Gastrocnemius medialis (tissue), 4 donors: ENCODE results near the gene NPHP1. TPM values are rescaled to one million over a fixed set of nuclear protein-coding genes. Genes with fewer than 3 reads are reported as not detected.
"Not testable (repeated sequence)": the region's sequence is repeated elsewhere in the genome, so short reads cannot be mapped to it uniquely, and the experiment has no call there.

Experiments
- ATAC-seq, 2 donors: fragments of 150-250 bp; one replicate each; pipeline ENCODE4 v1.9.1; 2016
- DNase-seq, 2 donors: peaks; one replicate each; pipeline ENCODE4 v3.0.0-alpha.2; 2019
- H3K27ac ChIP-seq, 4 donors: fragments of 200-600 bp; sonication (generic); 1 replicate in 1 of 4; 2 replicates in 3 of 4; pipeline ENCODE4 v1.5.1; 2016 to 2018; ENCODE audit warnings: mild to moderate bottlenecking in 2 of 4, moderate library complexity in 1 of 4
- H3K27me3 ChIP-seq, 3 donors: fragments of 200-600 bp; sonication (generic) in 2 of 3; 1 replicate in 1 of 3; 2 replicates in 2 of 3; pipeline versions ENCODE4 v1.5.1 to v1.6.0; 2016 to 2019; ENCODE audit warnings: mild to moderate bottlenecking in 1 of 3, moderate library complexity in 1 of 3
- H3K36me3 ChIP-seq, 2 donors: fragments of 200-600 bp; sonication (generic) in 1 of 2; one replicate each; pipeline ENCODE4 v1.5.1; 2017 to 2018
- H3K4me1 ChIP-seq, 2 donors: fragments of 200-600 bp; sonication (generic) in 1 of 2; one replicate each; pipeline ENCODE4 v1.5.1; 2016 to 2017; ENCODE audit warnings: mild to moderate bottlenecking in 2 of 2
- H3K4me3 ChIP-seq, 4 donors: fragments of 200-600 bp; sonication (generic) in 3 of 4; 1 replicate in 1 of 4; 2 replicates in 3 of 4; pipeline ENCODE4 v1.5.1; 2016 to 2019; ENCODE audit warnings: mild to moderate bottlenecking in 2 of 4
- H3K9me3 ChIP-seq, 3 donors: fragments of 200-600 bp; sonication (generic) in 2 of 3; 1 replicate in 1 of 3; 2 replicates in 2 of 3; pipeline ENCODE4 v1.5.1; 2016 to 2019
- CTCF ChIP-seq, 5 experiments: fragments of 450-650 bp in 3 of 5; fragments of 200-600 bp in 2 of 5; sonication (generic) in 2 of 5; IDR thresholded peaks in 4 of 5; conservative IDR thresholded peaks in 1 of 5; 1 replicate in 4 of 5; 2 replicates in 1 of 5; pipeline ENCODE4 v1.5.1; 2016 to 2019; ENCODE audit warnings: antibody characterized with exemption in 5 of 5, mild to moderate bottlenecking in 3 of 5, moderate library complexity in 3 of 5
- POLR2A ChIP-seq, 2 donors: fragments of 450-650 bp; IDR thresholded peaks; one replicate each; pipeline ENCODE4 v1.6.1; 2017; ENCODE audit warnings: antibody characterized with exemption in 2 of 2, mild to moderate bottlenecking in 2 of 2, moderate library complexity in 2 of 2
- in situ Hi-C, 4 donors: fragments of 200-750 bp; cut with MboI; loops; one replicate each; pipeline versions ENCODE4 v1.15.0 to v1.8.0; 2017; ENCODE audit warnings: low sequenced_read_pairs in 4 of 4
- intact Hi-C: fragments of 100-400 bp; cut with DNase I; formaldehyde crosslinking; loops from one replicate; pipeline ENCODE4 v1.15.1; 2023; ENCODE audit warnings: low total_unique reads
- total RNA-seq, 4 donors: library from RNA; depleted of rRNA; stranded (reverse); fragments of >200 nt; gene quantifications; one replicate each; pipeline versions ENCODE4 v1.1.0 to v1.2.3, GENCODE V29; 2016

NPHP1 gene
- total RNA-seq, 4 donors from 2014 or later, result 3.8 to 10.3 (median 4.6) TPM

- TF ChIP-seq CTCF (IDR thresholded peaks at IDR 0.05 in 4 of 5, conservative IDR thresholded peaks at IDR 0.05 in 1 of 5) (no peak), POLR2A (IDR thresholded peaks at IDR 0.05) (no peak)
- ATAC-seq, result no peak
- no peak for DNase-seq
- peaks cover 0 to 3% (median 0%) of the 10 kb centered on the region in 3 donors for H3K27me3 ChIP-seq
- intact Hi-C loops (no loop called here), in situ Hi-C loops (no loop called here)
- no peak overlapping the region for H3K4me3 ChIP-seq
- H3K4me1 ChIP-seq, result peaks cover 4 to 13% of the 10 kb centered on the region in 2 donors
- no peaks in the 10 kb centered on the region for H3K36me3 ChIP-seq
- no peak overlapping the region for H3K27ac ChIP-seq
- H3K9me3 ChIP-seq, result no peaks in the 10 kb centered on the region
Measured at GRCh38 chr2:110104025-110104771, 100.6 kb downstream of the NPHP1 start.

DNA sequence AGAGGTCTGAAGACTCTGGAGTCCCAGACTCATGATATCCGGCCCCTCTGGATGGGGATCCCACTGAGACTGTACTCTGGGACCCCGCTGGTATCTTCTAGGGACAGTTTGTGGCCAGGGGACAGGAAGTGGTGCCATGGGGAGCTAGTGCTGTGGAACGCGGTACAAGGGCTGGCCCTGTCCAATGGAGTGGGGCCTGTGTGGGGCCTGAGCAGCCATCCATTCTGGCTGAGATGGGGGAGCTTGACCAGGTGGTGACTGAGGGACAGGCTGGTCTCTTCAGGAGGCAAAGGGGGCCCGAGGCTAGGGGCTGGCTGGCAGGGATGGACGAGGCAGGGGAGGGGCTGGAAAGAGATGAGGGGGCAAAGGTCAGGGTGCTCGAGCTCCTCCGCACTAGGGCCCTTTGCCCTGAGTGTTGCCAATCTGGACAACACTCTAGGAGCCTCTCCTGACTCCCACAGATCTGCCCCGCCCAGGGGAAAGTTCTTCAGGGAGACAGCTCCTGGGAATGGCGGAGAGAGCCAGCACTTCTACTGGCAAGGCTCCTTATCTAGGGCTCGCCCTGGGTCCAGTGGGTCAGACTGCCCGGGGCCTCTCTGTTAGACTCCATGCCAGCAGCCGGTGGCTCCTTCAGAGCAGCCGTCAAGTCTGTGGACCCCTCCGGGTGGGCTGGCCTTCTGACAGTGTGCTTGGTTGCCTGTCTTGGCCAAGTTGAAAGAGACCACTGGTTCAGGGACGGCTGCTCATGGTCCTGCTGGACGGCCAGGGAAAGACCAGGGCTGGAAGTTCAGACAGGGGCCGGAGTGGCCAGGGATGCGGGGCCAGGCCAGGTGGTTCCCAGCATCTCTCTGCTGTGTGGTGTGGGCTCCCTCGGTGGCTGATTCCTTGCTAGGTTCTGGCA is 101.5 kb downstream of the NPHP1 start:
- ATAC-seq, result no peak
- H3K9me3 ChIP-seq, result no peaks in the 10 kb centered on the region
- H3K36me3 ChIP-seq, result no peaks in the 10 kb centered on the region
- peaks cover 4 to 13% of the 10 kb centered on the region in 2 donors for H3K4me1 ChIP-seq
- in situ Hi-C loops, result no loop called here
- DNase-seq, result no peak
- no peak for TF ChIP-seq CTCF (IDR thresholded peaks at IDR 0.05 in 4 of 5, conservative IDR thresholded peaks at IDR 0.05 in 1 of 5)
- no peak for TF ChIP-seq POLR2A (IDR thresholded peaks at IDR 0.05)
- intact Hi-C loops, result no loop called here
- H3K27ac ChIP-seq, result peak overlapping the region in 1 of 4 donors; percentile 81
- H3K4me3 ChIP-seq, result no peak overlapping the region
- H3K27me3 ChIP-seq, result peaks cover 0 to 3% (median 0%) of the 10 kb centered on the region in 3 donors

GRCh38 chr2:110101901-110102803 is 102.7 kb downstream of the NPHP1 start:
- ATAC-seq (no peak), DNase-seq (no peak)
- Histone ChIP-seq H3K4me3 (peak overlapping the region in 1 of 4 donors; percentile 10), H3K9me3 (no peaks in the 10 kb centered on the region), H3K27ac (peak overlapping the region; percentile 69 to 81 (median 72)), H3K27me3 (peaks cover 0 to 3% (median 0%) of the 10 kb centered on the region in 3 donors), H3K36me3 (no peaks in the 10 kb centered on the region), H3K4me1 (peaks cover 4 to 13% of the 10 kb centered on the region in 2 donors)
- in situ Hi-C loops (no loop called here), intact Hi-C loops (no loop called here)
- TF ChIP-seq POLR2A (IDR thresholded peaks at IDR 0.05), result no peak
- TF ChIP-seq CTCF (IDR thresholded peaks at IDR 0.05 in 4 of 5, conservative IDR thresholded peaks at IDR 0.05 in 1 of 5), result no peak

GRCh38 chr2:110101280-110101844 is 103.5 kb downstream of the NPHP1 start:
- peak overlapping the region in 1 of 4 donors; percentile 10 for H3K4me3 ChIP-seq
- intact Hi-C loops, result no loop called here

GRCh38 chr2:110100880-110101279 is 103.9 kb downstream of the NPHP1 start:
- peak overlapping the region in 3 of 4 donors; percentile 39 to 81 (median 69) for H3K27ac ChIP-seq
- H3K4me3 ChIP-seq, H3K27me3 ChIP-seq, H3K9me3 ChIP-seq, DNase-seq, intact Hi-C loops, H3K36me3 ChIP-seq, in situ Hi-C loops: not testable (repeated sequence)
- H3K4me1 ChIP-seq, result peaks cover 4 to 13% of the 10 kb centered on the region in 2 donors
- ATAC-seq, result peak in 1 of 2 donors; percentile 7

More at GRCh38 chr2:110101280-110101844, 103.5 kb downstream of the NPHP1 start:
- Histone ChIP-seq H3K4me1 (peaks cover 4 to 13% of the 10 kb centered on the region in 2 donors), H3K27ac (peak overlapping the region; percentile 69 to 81 (median 72)), H3K27me3 (peaks cover 0 to 3% (median 0%) of the 10 kb centered on the region in 3 donors), H3K9me3 (no peaks in the 10 kb centered on the region), H3K36me3 (no peaks in the 10 kb centered on the region)
- ATAC-seq (peak; percentile 76 to 82), DNase-seq (peak; percentile 65 to 84)
- TF ChIP-seq CTCF (IDR thresholded peaks at IDR 0.05 in 4 of 5, conservative IDR thresholded peaks at IDR 0.05 in 1 of 5), result no peak
- TF ChIP-seq POLR2A (IDR thresholded peaks at IDR 0.05), result no peak
- in situ Hi-C loops, result no loop called here
